ENCODE data around the gene NAMPT.

Gene NAMPT

GRCh38 chr7:106273009-106273668, 11.6 kb downstream of the NAMPT start:
- no peaks in the 10 kb centered on the region for H3K9me3 Mint-ChIP-seq
- peaks cover 45% of the 10 kb centered on the region for H3K4me1 Mint-ChIP-seq (ENCODE audit: low read depth)
- H3K4me3 Mint-ChIP-seq, result no peak overlapping the region
- H3K36me3 Mint-ChIP-seq (ENCODE audit: low read depth), result peaks cover 100% of the 10 kb centered on the region
- peak overlapping the region; percentile 80 for H3K27ac Mint-ChIP-seq
- no peak for DNase-seq
- no peaks in the 10 kb centered on the region for H3K27me3 Mint-ChIP-seq

DNA sequence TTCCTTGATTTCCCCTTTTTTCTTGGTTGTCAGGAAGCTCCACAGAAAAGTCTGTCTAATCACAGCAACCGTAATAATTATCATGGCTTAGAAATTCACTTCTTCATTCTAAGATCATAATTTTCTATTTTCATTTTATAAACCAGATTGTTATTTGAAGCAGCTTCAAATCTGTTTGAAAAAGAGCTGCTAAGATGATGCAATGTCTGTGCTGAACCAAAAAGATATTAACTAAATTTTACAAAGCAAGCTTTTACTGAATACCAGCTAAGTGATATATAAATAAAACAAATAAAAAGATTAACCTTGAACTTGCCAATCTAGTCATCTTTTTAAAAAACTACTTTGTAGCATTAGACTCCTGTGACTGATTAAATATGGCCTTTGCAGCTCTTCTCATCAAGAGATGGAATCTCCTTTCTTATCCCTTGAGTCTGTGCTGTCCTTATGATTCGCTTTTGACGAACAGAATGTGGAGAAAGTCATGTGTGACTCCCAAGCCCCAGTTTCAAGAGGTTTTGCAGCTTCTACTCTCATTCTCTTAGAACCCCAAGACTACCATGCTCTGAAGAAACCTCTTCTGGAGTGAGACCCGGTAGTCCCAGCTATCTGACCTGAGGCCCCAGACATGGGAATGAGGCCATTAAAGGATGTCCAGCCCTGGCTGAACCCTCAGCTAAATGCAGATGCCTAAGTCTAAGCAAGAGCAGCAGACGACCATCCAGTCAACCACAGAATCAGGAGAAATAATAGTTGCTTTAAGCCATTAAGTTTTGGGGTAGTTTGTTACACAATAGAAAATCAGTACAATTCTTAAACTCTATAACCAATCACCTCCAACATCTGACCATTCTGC, 14.4 kb downstream of the NAMPT start:
- DNase-seq, result no peak
- no peak overlapping the region for H3K4me3 Mint-ChIP-seq
- H3K36me3 Mint-ChIP-seq (ENCODE audit: low read depth), result peaks cover 97% of the 10 kb centered on the region
- no peaks in the 10 kb centered on the region for H3K27me3 Mint-ChIP-seq
- H3K27ac Mint-ChIP-seq, result peak overlapping the region; percentile 76
- no peaks in the 10 kb centered on the region for H3K9me3 Mint-ChIP-seq
- H3K4me1 Mint-ChIP-seq (ENCODE audit: low read depth), result peaks cover 47% of the 10 kb centered on the region

DNA sequence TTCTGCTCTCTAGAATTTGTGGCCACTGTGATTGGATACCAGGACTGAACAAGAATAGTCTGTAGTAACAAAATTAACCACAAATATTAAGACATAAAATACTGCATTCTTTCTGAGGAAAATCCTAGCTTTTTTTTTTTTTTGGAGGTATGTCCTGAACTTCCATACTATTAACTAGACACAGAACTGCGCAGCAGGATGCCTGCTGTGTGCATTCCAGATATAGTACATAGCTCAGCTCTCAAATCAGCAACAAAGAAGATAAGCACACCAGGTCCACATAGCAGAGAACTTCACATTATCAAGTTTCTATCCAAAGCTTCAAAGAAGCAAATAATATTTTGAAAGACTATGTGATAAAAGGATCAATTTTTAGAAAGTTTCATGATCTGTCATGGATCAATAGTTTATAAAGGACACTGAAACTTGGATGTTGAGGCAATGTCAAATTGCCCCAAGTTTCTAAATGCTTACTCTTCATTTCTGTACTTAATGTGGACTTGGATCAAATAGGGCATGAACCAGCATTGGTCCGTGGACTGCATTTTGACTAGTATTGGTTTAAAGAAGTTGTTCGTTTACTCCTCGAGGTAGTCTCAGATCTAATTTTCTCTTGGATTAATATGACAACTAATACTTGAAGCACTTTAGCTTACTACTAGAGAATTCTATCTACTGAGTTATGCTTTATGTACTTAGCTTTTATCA, 15.4 kb downstream of the NAMPT start:
- H3K27me3 Mint-ChIP-seq, result no peaks in the 10 kb centered on the region
- H3K9me3 Mint-ChIP-seq, result no peaks in the 10 kb centered on the region
- no peak for DNase-seq
- peaks cover 53% of the 10 kb centered on the region for H3K4me1 Mint-ChIP-seq (ENCODE audit: low read depth)
- no peak overlapping the region for H3K4me3 Mint-ChIP-seq
- peak overlapping the region; percentile 62 for H3K27ac Mint-ChIP-seq
- H3K36me3 Mint-ChIP-seq (ENCODE audit: low read depth), result peaks cover 96% of the 10 kb centered on the region

GRCh38 chr7:106265133-106265532, 19.6 kb downstream of the NAMPT start:
- peaks cover 67% of the 10 kb centered on the region for H3K4me1 Mint-ChIP-seq (ENCODE audit: low read depth)
- no peaks in the 10 kb centered on the region for H3K9me3 Mint-ChIP-seq
- H3K27me3 Mint-ChIP-seq, result no peaks in the 10 kb centered on the region
- no peak overlapping the region for H3K4me3 Mint-ChIP-seq
- DNase-seq, result no peak
- peak overlapping the region; percentile 65 for H3K27ac Mint-ChIP-seq
- peaks cover 95% of the 10 kb centered on the region for H3K36me3 Mint-ChIP-seq (ENCODE audit: low read depth)

- H3K4me1 Mint-ChIP-seq (ENCODE audit: low read depth), result peaks cover 84% of the 10 kb centered on the region
- no peaks in the 10 kb centered on the region for H3K27me3 Mint-ChIP-seq
- H3K4me3 Mint-ChIP-seq, result no peak overlapping the region
- DNase-seq, result no peak
- H3K36me3 Mint-ChIP-seq (ENCODE audit: low read depth), result peaks cover 98% of the 10 kb centered on the region
- peak overlapping the region; percentile 40 for H3K27ac Mint-ChIP-seq
- H3K9me3 Mint-ChIP-seq, result no peaks in the 10 kb centered on the region
These were observed 22.4 kb downstream of the NAMPT start for GRCh38 chr7:106262221-106262881.

DNA sequence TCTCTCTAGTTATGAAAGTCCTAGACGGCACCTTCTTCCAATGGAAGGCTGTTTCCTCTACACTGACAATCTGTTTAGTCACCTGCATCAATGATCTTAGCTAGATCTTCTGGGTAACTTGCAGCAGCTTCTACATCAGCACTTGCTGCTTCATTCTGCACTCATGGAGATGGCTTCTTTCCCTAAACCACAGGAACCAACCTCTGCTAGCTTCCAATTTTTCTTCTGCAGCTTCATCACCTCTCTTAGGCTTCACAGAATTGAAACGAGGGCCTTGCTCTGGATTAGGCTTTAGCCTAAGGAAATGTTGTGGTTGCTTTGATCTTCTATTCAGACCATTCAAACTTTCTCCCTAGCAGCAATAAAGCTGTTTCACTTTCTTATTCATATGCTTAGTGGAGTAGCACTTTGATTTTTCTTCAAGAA, 24.6 kb downstream of the NAMPT start:
- peak overlapping the region; percentile 87 for H3K27ac Mint-ChIP-seq
- peak overlapping the region; percentile 13 for H3K4me3 Mint-ChIP-seq
- no peaks in the 10 kb centered on the region for H3K9me3 Mint-ChIP-seq
- no peak for DNase-seq
- H3K27me3 Mint-ChIP-seq, result no peaks in the 10 kb centered on the region
- peaks cover 98% of the 10 kb centered on the region for H3K36me3 Mint-ChIP-seq (ENCODE audit: low read depth)
- peaks cover 86% of the 10 kb centered on the region for H3K4me1 Mint-ChIP-seq (ENCODE audit: low read depth)

DNA sequence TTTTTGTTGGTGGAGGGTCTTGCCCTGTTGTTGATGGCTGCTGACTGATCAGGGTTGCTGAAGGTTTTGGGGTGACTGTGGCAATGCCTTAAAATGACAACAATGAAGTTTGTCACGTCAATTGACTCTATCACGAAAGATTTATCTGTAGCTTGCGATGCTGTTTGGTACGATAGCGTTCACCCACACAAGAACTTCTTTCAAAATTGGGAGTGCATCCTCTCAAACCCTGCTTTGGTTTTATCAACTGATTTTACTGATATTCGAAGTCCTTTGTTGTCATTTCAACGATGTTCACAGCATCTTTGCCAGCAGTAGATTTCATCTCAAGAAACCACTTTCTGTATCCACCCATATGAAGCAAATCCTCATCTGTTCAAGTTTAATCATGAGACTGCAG, 26.0 kb downstream of the NAMPT start:
- Mint-ChIP-seq H3K4me1 (ENCODE audit: low read depth) (peaks cover 87% of the 10 kb centered on the region), H3K36me3 (ENCODE audit: low read depth) (peaks cover 99% of the 10 kb centered on the region), H3K4me3 (no peak overlapping the region), H3K27ac (peak overlapping the region; percentile 87), H3K9me3 (no peaks in the 10 kb centered on the region), H3K27me3 (no peaks in the 10 kb centered on the region)
- DNase-seq, result no peak

DNA sequence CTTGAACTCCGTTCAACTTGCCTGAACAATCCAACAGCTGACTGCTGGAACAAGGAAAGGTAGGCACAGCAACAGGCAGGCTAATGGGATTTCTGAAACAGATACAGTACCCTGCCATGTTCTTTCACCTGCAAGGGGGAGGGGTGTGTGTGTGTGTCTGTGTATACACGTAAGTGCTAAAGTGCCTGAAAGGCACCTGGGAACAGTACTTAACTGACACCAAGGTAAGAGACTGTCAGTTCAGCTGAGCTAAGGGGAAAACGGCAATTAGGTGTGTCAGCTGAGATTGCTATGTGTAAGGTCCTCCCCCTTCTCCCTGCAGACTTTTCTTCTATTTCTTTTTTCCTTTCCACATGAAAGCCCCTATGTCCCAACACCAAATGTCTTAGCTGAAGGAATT, 27.0 kb downstream of the NAMPT start:
- peak overlapping the region; percentile 7 for H3K4me3 Mint-ChIP-seq
- no peaks in the 10 kb centered on the region for H3K27me3 Mint-ChIP-seq
- peaks cover 84% of the 10 kb centered on the region for H3K4me1 Mint-ChIP-seq (ENCODE audit: low read depth)
- H3K9me3 Mint-ChIP-seq, result no peaks in the 10 kb centered on the region
- H3K27ac Mint-ChIP-seq, result peak overlapping the region; percentile 79
- peaks cover 99% of the 10 kb centered on the region for H3K36me3 Mint-ChIP-seq (ENCODE audit: low read depth)
- no peak for DNase-seq

GRCh38 chr7:106256144-106256543, 28.6 kb downstream of the NAMPT start:
- Mint-ChIP-seq H3K27me3 (no peaks in the 10 kb centered on the region), H3K27ac (peak overlapping the region; percentile 93), H3K4me1 (ENCODE audit: low read depth) (peaks cover 74% of the 10 kb centered on the region)

DNA sequence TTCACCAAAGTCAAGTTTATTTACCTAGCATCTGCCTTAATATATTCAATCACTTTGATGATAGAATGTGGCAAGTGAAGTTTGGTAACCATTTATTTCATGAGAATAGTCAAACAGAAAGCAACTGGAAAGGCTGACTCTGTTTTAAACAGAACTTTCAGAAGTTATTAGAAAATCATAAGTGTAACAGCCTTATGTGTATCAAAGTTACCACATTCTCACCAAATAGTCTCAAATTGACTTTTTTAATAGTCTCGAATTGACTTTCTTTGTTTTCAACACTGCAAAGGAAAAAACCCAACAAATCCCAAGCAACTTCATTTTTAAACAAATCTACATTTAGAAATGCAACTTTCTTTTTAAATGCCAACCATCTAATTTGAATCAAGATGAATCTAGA, 29.5 kb downstream of the NAMPT start:
- peaks cover 1% of the 10 kb centered on the region for H3K9me3 Mint-ChIP-seq
- H3K27me3 Mint-ChIP-seq, result no peaks in the 10 kb centered on the region
- H3K4me3 Mint-ChIP-seq, result peak overlapping the region; percentile 48
- DNase-seq, result no peak
- peak overlapping the region; percentile 93 for H3K27ac Mint-ChIP-seq
- H3K4me1 Mint-ChIP-seq (ENCODE audit: low read depth), result peaks cover 65% of the 10 kb centered on the region
- peaks cover 96% of the 10 kb centered on the region for H3K36me3 Mint-ChIP-seq (ENCODE audit: low read depth)

More at GRCh38 chr7:106256144-106256543, 28.6 kb downstream of the NAMPT start:
- H3K36me3 Mint-ChIP-seq (ENCODE audit: low read depth), result peaks cover 100% of the 10 kb centered on the region
- DNase-seq, result no peak
- H3K4me3 Mint-ChIP-seq, result peak overlapping the region; percentile 48
- H3K9me3 Mint-ChIP-seq, result peaks cover 1% of the 10 kb centered on the region

DNA sequence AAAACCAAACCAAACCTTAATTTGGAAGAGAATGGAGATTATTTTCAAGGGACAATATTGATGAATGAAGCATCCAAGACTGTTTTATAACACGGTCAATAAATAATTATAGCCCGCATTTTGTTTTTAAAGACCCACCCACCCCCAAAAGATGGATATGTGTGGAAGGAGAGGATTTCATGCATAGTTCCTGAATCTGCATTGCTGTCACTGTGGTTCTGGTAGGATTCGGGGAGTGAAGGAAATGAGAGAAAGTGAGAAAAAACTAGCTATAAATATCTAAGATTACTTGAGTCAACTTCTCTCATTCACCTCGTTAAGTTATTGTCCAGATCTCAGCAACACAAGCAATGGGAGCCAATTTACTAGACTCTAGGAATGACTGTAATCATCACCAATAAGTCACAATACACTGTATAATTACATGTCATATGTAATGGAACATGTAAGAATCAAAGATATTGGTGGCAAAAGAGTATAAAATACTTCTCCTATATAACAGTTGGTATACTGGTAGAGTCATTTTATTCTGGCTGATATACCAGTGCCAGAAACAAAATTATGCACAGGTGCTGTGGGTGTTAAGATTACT, 30.2 kb downstream of the NAMPT start:
- Mint-ChIP-seq H3K4me3 (peak overlapping the region; percentile 8), H3K4me1 (ENCODE audit: low read depth) (peaks cover 61% of the 10 kb centered on the region), H3K27ac (peak overlapping the region; percentile 93), H3K36me3 (ENCODE audit: low read depth) (peaks cover 92% of the 10 kb centered on the region), H3K9me3 (peaks cover 1% of the 10 kb centered on the region), H3K27me3 (no peaks in the 10 kb centered on the region)
- no peak for DNase-seq

DNA sequence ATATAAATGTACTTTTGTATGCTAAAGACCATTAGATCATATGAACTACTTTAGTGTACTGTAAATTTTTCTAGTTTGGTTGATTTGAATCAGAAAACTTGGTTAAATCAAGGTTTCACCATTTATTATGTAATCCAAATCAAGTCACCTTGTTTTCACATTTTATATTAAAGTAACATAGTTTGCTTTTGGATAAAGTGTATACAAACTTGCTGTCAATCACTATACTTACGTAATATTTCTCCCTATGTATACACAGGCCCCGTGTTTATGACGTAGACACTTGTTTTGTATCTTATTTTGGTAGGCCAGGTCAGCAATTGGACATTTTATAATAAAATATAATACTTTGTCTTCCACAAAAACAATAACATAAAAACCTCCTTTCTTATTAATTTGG, 32.2 kb downstream of the NAMPT start:
- Mint-ChIP-seq H3K36me3 (ENCODE audit: low read depth) (peaks cover 92% of the 10 kb centered on the region), H3K27ac (peak overlapping the region; percentile 55), H3K4me1 (ENCODE audit: low read depth) (peaks cover 42% of the 10 kb centered on the region), H3K27me3 (no peaks in the 10 kb centered on the region), H3K9me3 (peaks cover 1% of the 10 kb centered on the region), H3K4me3 (no peak overlapping the region)
- no peak for DNase-seq

- Mint-ChIP-seq H3K27me3 (no peaks in the 10 kb centered on the region), H3K4me3 (no peak overlapping the region), H3K27ac (peak overlapping the region; percentile 18), H3K36me3 (ENCODE audit: low read depth) (peaks cover 72% of the 10 kb centered on the region), H3K4me1 (ENCODE audit: low read depth) (peaks cover 16% of the 10 kb centered on the region), H3K9me3 (peaks cover 8% of the 10 kb centered on the region)
- DNase-seq, result no peak
These were observed 35.3 kb downstream of the NAMPT start for GRCh38 chr7:106249488-106249887.

DNA sequence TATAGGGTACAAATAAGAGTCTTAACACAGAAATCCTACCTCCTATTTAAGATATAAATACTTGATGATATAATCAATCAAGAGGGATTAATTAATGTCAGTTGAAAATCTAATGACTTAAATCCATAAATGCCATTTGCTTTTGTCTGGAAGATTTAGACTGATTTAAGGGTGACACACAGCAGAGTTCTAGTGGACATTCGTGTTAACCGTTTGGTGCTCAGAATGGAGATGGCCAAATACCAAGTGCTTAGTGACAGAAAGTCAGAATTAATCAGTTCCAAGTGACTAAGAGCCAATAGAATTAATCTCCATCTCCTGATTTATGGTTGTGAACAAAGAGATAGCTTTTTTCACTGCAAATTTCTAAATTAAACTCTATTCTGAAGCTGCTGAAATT, 36.2 kb downstream of the NAMPT start:
- no peak for DNase-seq
- Mint-ChIP-seq H3K9me3 (peaks cover 14% of the 10 kb centered on the region), H3K4me3 (no peak overlapping the region), H3K27me3 (no peaks in the 10 kb centered on the region), H3K36me3 (ENCODE audit: low read depth) (peaks cover 63% of the 10 kb centered on the region), H3K27ac (no peak overlapping the region), H3K4me1 (ENCODE audit: low read depth) (peaks cover 11% of the 10 kb centered on the region)

All from activated T-cell treated with anti-CD3 and anti-CD28 coated beads, Interleukin-2, amount 50 U/mL, for 24 hours (primary cell).